Astrocyte (in vitro differentiated cells and primary cell): Measurements from ENCODE around the gene OTUB1. TPM values are rescaled to one million over a fixed set of nuclear protein-coding genes. Genes with fewer than 3 reads are reported as not detected.

Experiments used
- DNase-seq: peaks from one replicate; pipeline ENCODE4 v3.0.0-alpha.2; 2010; ENCODE audit warnings: low read depth
- FAIRE-seq: peaks from 2 replicates; lab custom pipeline; 2011; peaks lifted over from hg19 to GRCh38; lab: Jason Lieb, UNC
- H2AFZ ChIP-seq: 2 replicates; pipeline ENCODE4 v1.6.0; 2012; ENCODE audit warnings: low read depth, low read length, inconsistent platforms
- H3K27ac ChIP-seq: 2 replicates; pipeline ENCODE4 v1.5.1; 2011; ENCODE audit warnings: low read depth, low read length, inconsistent platforms
- H3K27me3 ChIP-seq: 2 replicates; pipeline ENCODE4 v1.6.0; 2011; ENCODE audit warnings: low read length, inconsistent platforms; ENCODE audit not compliant: insufficient read depth
- H3K36me3 ChIP-seq: 2 replicates; pipeline ENCODE4 v1.5.1; 2011; ENCODE audit warnings: low read length, inconsistent platforms; ENCODE audit not compliant: insufficient read depth
- H3K4me1 ChIP-seq: 2 replicates; pipeline ENCODE4 v1.5.1; 2011; ENCODE audit warnings: low read length, inconsistent platforms; ENCODE audit not compliant: insufficient read depth
- H3K4me2 ChIP-seq: 2 replicates; pipeline ENCODE4 v1.6.0; 2012; ENCODE audit warnings: low read length, inconsistent platforms
- H3K4me3 ChIP-seq: 2 replicates; pipeline ENCODE4 v1.5.1; 2011; ENCODE audit warnings: low read depth, mild to moderate bottlenecking, low read length, inconsistent platforms; ENCODE audit not compliant: insufficient read depth
- H3K79me2 ChIP-seq: 2 replicates; pipeline ENCODE4 v1.6.0; 2012; ENCODE audit warnings: mild to moderate bottlenecking, low read length, inconsistent platforms; ENCODE audit not compliant: insufficient read depth
- H3K9ac ChIP-seq: 2 replicates; pipeline ENCODE4 v1.6.0; 2012; ENCODE audit warnings: mild to moderate bottlenecking, low read length, inconsistent platforms
- H3K9me3 ChIP-seq: 2 replicates; pipeline ENCODE4 v1.5.1; 2012; ENCODE audit warnings: low read depth, mild to moderate bottlenecking, low read length, inconsistent platforms; ENCODE audit not compliant: insufficient read depth
- H4K20me1 ChIP-seq: 2 replicates; pipeline ENCODE4 v1.6.0; 2012; ENCODE audit warnings: low read length, inconsistent platforms; ENCODE audit not compliant: insufficient read depth
- H3K27ac Mint-ChIP-seq: one replicate; pipeline ENCODE4 v1.8.0; 2021; ENCODE audit warnings: mild to moderate bottlenecking, mixed read lengths; ENCODE audit not compliant: unreplicated experiment
- H3K27me3 Mint-ChIP-seq: one replicate; pipeline ENCODE4 v1.8.0; 2021; ENCODE audit warnings: low read depth, mixed read lengths; ENCODE audit not compliant: unreplicated experiment
- H3K36me3 Mint-ChIP-seq: one replicate; pipeline ENCODE4 v1.8.0; 2021; ENCODE audit warnings: low read depth, mixed read lengths; ENCODE audit not compliant: unreplicated experiment
- H3K4me1 Mint-ChIP-seq: one replicate; pipeline ENCODE4 v1.8.0; 2021; ENCODE audit warnings: low read depth, mixed read lengths; ENCODE audit not compliant: unreplicated experiment
- H3K4me3 Mint-ChIP-seq: one replicate; pipeline ENCODE4 v1.8.0; 2021; ENCODE audit warnings: mild to moderate bottlenecking, moderate library complexity, mixed read lengths; ENCODE audit not compliant: unreplicated experiment
- H3K9me3 Mint-ChIP-seq: one replicate; pipeline ENCODE4 v1.8.0; 2021; ENCODE audit warnings: mild to moderate bottlenecking, mixed read lengths; ENCODE audit not compliant: unreplicated experiment
- EZH2 ChIP-seq: IDR thresholded peaks from 2 replicates; pipeline ENCODE4 v1.6.1; 2012; ENCODE audit warnings: mild to moderate bottlenecking, low read length, inconsistent platforms; ENCODE audit not compliant: insufficient read depth
- total RNA-seq: library from RNA; stranded (reverse); gene quantifications from 2 replicates; pipeline ENCODE4 v1.2.1, GENCODE V29; 2021
- TF ChIP-seq, protein P1 (sequence below): IDR thresholded peaks from 2 replicates; pipeline ENCODE4 v1.5.1; 2011; ENCODE audit warnings: low read depth, mild to moderate bottlenecking, inconsistent platforms, low read length, moderate library complexity; ENCODE audit not compliant: insufficient read depth

OTUB1 gene
- total RNA-seq, 1 donor from 2014 or later = 78.5 TPM

DNA sequence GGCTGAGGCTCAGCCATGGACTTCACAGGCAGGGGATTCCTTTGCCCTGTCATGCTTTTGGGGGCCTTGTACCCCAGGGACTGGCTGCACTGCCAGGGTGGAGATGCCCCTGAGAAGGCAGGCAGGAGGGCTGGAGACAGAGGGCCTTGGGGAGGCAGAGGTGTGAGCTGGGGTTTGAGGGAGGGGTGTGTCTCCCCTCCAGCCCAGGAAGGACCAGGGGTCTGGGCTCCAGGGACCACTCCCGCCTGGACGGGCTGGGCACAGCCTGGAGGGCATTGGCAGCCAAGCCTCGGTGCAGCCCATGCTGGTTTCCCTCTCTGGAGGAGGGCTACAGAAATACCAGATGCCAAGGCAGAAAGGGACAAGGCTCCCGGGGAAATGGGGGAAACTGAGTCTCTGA, 19.5 kb downstream of the OTUB1 start:
- Mint-ChIP-seq H3K36me3 (peaks cover 3% of the 10 kb centered on the region), H3K4me3 (no peak overlapping the region), H3K27me3 (peaks cover 53% of the 10 kb centered on the region), H3K27ac (no peak overlapping the region), H3K9me3 (peaks cover 2% of the 10 kb centered on the region), H3K4me1 (peaks cover 5% of the 10 kb centered on the region)
- DNase-seq = no peak
- Histone ChIP-seq H3K4me1 (peaks cover 17% of the 10 kb centered on the region), H3K9ac (no peak overlapping the region), H3K4me2 (no peak overlapping the region), H3K27ac (no peak overlapping the region), H3K27me3 (no peaks in the 10 kb centered on the region), H3K9me3 (no peaks in the 10 kb centered on the region), H3K36me3 (no peaks in the 10 kb centered on the region), H3K4me3 (no peak overlapping the region), H2AFZ (no peak overlapping the region), H3K79me2 (no peaks in the 10 kb centered on the region), H4K20me1 (peaks cover 23% of the 10 kb centered on the region)
- FAIRE-seq = no peak
- TF ChIP-seq, protein P1, sequence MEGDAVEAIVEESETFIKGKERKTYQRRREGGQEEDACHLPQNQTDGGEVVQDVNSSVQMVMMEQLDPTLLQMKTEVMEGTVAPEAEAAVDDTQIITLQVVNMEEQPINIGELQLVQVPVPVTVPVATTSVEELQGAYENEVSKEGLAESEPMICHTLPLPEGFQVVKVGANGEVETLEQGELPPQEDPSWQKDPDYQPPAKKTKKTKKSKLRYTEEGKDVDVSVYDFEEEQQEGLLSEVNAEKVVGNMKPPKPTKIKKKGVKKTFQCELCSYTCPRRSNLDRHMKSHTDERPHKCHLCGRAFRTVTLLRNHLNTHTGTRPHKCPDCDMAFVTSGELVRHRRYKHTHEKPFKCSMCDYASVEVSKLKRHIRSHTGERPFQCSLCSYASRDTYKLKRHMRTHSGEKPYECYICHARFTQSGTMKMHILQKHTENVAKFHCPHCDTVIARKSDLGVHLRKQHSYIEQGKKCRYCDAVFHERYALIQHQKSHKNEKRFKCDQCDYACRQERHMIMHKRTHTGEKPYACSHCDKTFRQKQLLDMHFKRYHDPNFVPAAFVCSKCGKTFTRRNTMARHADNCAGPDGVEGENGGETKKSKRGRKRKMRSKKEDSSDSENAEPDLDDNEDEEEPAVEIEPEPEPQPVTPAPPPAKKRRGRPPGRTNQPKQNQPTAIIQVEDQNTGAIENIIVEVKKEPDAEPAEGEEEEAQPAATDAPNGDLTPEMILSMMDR = no peak
- no peak for TF ChIP-seq EZH2

DNA sequence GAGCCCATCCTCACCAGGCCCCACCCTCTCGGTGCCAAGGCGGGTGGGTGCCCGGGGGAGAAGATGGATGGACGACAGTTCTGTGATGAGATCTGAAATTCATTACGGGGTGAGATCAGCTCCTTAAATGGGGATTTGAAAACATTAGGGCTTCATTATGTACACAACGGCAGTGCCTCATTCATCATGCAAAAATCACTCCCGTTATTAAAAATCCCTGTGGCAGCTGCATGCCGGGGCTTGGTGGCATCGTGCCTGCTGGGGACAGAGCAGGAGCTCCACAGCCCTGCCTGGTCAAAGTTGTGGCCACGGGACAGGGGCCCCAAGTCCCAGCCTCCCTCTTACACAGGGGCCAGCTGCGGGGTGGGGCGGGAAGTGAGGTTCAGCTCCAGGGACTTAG, 20.2 kb downstream of the OTUB1 start:
- Histone ChIP-seq H3K36me3 (no peaks in the 10 kb centered on the region), H4K20me1 (peaks cover 17% of the 10 kb centered on the region), H3K27me3 (no peaks in the 10 kb centered on the region), H3K79me2 (no peaks in the 10 kb centered on the region), H3K4me3 (no peak overlapping the region), H2AFZ (no peak overlapping the region), H3K27ac (no peak overlapping the region), H3K4me1 (peaks cover 17% of the 10 kb centered on the region), H3K9ac (no peak overlapping the region), H3K4me2 (peak overlapping the region; percentile 89), H3K9me3 (no peaks in the 10 kb centered on the region)
- H3K27me3 Mint-ChIP-seq = peaks cover 51% of the 10 kb centered on the region
- no peak overlapping the region for H3K27ac Mint-ChIP-seq
- TF ChIP-seq, protein P1 = no peak
- no peak for TF ChIP-seq EZH2
- peaks cover 3% of the 10 kb centered on the region for H3K36me3 Mint-ChIP-seq
- FAIRE-seq = no peak
- no peak overlapping the region for H3K4me3 Mint-ChIP-seq
- DNase-seq = no peak
- peaks cover 5% of the 10 kb centered on the region for H3K4me1 Mint-ChIP-seq
- H3K9me3 Mint-ChIP-seq = peaks cover 2% of the 10 kb centered on the region

- Mint-ChIP-seq H3K4me1 (peaks cover 5% of the 10 kb centered on the region), H3K27ac (peak overlapping the region; percentile 26), H3K27me3 (peaks cover 52% of the 10 kb centered on the region), H3K36me3 (peaks cover 3% of the 10 kb centered on the region), H3K9me3 (peaks cover 2% of the 10 kb centered on the region), H3K4me3 (peak overlapping the region; percentile 81)
- Histone ChIP-seq H3K4me1 (peaks cover 13% of the 10 kb centered on the region), H3K36me3 (no peaks in the 10 kb centered on the region), H3K27ac (no peak overlapping the region), H3K4me3 (peak overlapping the region; percentile 42), H3K9ac (peak overlapping the region; percentile 40), H3K79me2 (no peaks in the 10 kb centered on the region), H2AFZ (peak overlapping the region; percentile 74), H3K9me3 (no peaks in the 10 kb centered on the region), H3K27me3 (no peaks in the 10 kb centered on the region), H3K4me2 (peak overlapping the region; percentile 89), H4K20me1 (peaks cover 13% of the 10 kb centered on the region)
- DNase-seq (no peak), FAIRE-seq (no peak)
- TF ChIP-seq EZH2 = peak; percentile 29
- TF ChIP-seq, protein P1 = no peak
Observed at GRCh38 chr11:64007160-64007628, 21.0 kb downstream of the OTUB1 start.
